HL-60 (cell line): Measurements from ENCODE around the gene TBC1D5.

Experiments
- GABPA ChIP-seq: IDR thresholded peaks from 2 replicates; pipeline ENCODE4 v1.6.1; 2012; ENCODE audit warnings: low read depth
- POLR2AphosphoS5 ChIP-seq: IDR thresholded peaks from 2 replicates; pipeline ENCODE4 v1.6.1; 2012; ENCODE audit warnings: low read depth
- TF ChIP-seq, protein P1 (sequence below): IDR thresholded peaks from one replicate; pipeline ENCODE4 v1.5.1; 2011; ENCODE audit warnings: low read length, control low read depth, inconsistent platforms; ENCODE audit not compliant: insufficient read depth

DNA sequence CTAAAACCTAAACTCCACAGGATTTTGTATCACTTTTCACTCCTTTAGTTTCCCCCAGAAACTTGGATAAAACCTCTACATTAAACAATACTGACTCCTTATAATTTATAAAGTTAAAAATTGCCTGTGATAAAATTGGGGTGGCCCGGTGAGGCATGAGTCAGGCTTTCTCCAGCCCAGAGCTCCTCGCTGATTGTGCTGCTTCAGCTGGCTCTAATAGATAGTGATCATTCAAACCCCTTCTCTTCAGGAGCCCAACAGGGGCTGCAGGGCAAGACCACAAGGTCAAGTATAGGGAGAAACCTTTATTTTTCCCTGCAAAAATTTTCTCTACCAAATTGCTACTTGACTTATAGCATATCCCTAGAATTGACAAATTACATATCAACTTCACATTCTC is 549.4 kb downstream of the TBC1D5 start:
- TF ChIP-seq, protein P1, sequence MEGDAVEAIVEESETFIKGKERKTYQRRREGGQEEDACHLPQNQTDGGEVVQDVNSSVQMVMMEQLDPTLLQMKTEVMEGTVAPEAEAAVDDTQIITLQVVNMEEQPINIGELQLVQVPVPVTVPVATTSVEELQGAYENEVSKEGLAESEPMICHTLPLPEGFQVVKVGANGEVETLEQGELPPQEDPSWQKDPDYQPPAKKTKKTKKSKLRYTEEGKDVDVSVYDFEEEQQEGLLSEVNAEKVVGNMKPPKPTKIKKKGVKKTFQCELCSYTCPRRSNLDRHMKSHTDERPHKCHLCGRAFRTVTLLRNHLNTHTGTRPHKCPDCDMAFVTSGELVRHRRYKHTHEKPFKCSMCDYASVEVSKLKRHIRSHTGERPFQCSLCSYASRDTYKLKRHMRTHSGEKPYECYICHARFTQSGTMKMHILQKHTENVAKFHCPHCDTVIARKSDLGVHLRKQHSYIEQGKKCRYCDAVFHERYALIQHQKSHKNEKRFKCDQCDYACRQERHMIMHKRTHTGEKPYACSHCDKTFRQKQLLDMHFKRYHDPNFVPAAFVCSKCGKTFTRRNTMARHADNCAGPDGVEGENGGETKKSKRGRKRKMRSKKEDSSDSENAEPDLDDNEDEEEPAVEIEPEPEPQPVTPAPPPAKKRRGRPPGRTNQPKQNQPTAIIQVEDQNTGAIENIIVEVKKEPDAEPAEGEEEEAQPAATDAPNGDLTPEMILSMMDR: no peak
- TF ChIP-seq POLR2AphosphoS5 (no peak), GABPA (no peak)
